NK-92 (cell line): ENCODE measurements around the gene SLC25A23.

Source experiments
- DNase-seq: peaks from one replicate; lab custom pipeline; 2025; ENCODE audit not compliant: unreplicated experiment; lab: John Stamatoyannopoulos, UW

SLC25A23 gene

DNA sequence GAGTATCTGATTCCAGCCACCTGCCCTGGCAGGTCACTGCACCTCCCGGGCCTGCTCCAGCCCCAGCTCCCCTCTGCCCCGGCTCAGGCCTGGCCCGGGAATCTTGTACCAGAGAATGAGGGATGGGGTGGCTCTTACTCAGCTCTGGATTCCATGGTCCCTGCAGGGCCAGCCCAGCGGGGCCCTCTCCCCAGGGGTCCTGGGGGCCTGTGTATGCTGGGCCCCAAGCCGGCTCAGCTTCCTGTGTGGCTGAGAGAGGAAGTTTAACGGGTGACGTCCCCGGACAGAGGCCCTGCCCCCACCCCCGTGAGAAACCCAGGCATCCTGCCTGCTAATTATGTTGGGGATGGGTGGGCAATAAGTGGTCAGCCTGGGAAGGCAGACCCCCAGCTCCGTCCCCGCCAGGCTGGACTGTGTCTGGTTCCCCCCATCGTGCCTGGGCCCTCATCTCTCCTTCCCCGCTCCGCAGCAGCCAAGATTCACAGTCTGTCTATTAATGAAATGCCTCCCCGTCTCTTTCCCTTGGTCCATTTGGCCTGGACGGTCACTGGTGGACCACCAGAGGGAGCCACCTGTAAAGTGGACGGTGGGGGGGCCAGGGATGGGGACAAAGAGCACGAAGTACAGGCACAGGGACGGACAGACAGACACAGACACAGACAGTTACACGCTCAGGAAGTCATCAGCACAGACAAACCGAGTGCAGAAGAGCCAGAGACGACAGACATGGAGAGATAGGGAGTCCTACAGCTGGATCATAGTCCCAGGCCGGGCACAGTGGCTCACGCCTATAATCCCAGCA is 22.1 kb upstream of the SLC25A23 start, which contains the start of gene DENND1C:
DENND1C (minus strand) TSS at position 247 of the 802 bp plus-strand sequence; CDS start at position 155, 92 bp downstream.
- DNase-seq = no peak

DNA sequence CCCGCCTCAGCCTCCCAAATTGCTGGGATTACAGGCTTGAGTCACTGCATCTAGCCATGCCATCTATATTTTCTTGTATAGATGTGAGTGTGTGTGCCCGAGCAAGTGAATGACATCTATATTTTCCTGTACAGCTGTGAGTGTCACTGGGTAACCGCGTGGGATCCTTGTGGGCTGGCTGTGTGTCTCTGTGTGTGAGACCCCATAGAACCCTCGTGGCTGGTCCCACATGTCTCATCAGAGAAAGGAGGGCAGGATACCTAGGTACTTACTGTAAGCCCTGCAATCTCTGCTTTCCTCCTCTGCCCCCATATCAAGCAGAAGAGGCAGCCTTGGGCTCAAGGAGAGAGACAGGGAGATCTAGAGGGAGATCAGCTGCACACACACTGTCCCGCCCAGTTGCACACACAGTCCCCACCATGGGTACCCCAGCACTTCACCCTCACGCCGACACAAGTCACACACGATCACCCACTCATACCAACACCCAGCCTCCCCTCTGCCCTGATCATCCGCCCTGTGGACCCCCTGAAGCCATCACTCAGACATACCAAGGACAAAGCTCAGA is 21.3 kb upstream of the SLC25A23 start:
- DNase-seq = no peak

DNA sequence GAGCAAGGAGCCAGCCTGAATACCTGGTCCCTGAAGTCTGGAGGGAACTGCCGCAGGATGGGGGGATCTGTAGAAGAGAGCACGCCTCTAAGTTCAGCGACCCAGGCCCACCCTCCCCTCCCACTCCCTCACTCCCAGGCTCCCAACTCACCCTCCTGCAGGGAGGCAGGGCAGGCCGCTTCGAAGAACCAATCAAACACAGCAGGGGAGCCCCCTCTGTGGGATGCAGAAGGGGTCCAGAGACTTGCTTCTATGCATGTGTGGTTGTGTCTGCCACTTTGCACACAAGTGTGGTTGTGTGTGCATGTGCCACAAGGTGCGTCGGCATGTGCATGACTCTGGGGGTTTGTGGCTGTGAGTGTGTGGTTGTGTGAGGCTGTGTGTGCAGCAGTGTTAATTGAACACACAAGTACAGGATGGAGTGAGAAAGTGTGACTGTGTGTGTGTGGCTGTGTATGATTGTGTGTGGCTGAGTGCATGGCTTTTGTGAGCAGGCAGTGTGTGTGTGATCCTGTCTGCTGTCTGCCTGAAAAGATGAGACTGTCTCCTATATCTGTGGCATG is 20.3 kb upstream of the SLC25A23 start:
- no peak for DNase-seq

DNA sequence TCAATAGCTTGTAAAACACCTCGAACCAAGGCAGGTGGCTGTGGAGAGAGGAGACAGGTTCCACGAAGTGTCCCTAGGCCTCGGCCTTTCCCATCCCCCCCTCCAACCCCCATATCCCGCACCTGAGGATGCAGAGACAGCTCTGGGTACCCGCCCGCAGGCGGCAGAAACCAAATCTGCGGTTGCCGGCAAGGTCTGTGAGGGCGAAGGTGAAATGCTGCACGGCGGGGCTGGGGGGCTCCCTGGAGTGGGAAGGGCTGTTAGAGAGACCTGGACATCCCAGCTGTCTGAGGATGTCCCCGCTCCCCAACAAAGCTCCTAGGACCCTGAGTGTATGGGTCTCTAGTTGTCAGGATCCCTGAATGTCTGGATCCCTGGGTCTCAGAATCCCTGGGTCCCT is 19.2 kb upstream of the SLC25A23 start:
- DNase-seq = no peak

DNA sequence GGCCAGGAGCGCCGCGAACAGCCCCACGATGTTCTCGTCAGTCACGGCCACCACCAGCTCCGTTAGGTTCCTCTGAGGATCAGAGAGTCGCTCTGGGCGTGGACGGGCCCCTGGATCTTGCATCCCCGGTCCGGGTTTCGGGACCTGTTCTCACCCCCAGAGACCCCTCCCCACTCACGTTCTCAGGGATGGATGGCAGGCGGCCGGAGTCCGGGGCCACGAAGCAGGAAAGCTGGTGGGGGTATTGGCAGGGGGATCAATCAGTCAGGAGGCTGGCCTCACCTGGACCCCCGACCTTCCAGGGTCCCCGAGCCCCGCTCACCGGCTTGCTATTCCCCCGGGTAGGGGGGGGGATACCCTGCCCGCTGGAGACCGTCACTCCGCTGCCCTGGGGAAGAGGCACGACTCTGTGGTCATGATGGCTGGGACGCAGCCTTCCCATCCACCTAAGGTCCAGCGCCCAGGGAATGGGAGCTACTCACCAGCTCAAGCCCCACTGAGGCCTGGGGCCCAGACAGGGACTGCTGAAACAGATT is 17.4 kb upstream of the SLC25A23 start:
- no peak for DNase-seq

DNA sequence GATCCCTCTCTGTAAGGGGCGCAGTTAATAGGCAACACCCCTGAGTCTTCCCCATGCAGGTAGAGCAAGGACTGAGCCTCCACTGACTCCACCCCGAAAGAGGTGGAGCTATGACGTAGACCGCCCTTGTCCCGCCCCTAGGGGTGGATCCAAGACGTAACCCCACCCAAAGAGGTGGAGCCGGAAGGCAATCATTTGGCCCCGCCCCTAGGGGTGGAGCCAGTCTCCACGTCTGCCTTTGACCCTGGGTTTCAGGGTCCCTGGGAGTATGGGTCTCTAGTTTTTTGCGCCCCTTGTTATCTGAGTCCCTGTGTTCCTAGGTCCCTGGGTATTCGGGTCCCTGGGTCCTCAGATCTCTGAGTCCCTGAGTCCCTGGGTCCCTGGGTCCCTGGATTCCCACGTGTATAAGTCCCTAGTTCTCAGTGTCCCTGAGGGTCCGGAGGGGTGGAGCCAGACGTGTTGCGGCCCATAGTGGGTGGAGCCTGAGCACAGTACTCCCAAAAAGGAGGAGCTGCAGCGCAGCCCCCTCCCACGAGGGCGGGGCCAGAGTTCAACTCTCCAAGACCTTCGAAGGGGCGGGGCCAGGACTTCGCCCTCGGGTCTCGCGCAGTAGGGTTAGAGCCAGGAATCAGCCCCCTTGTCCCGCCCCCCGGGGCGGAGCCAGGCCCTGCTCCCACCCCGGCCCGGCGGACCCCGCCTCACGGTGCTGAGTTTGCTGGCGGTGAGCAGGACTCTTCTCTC is 16.7 kb upstream of the SLC25A23 start:
- DNase-seq = no peak

DNA sequence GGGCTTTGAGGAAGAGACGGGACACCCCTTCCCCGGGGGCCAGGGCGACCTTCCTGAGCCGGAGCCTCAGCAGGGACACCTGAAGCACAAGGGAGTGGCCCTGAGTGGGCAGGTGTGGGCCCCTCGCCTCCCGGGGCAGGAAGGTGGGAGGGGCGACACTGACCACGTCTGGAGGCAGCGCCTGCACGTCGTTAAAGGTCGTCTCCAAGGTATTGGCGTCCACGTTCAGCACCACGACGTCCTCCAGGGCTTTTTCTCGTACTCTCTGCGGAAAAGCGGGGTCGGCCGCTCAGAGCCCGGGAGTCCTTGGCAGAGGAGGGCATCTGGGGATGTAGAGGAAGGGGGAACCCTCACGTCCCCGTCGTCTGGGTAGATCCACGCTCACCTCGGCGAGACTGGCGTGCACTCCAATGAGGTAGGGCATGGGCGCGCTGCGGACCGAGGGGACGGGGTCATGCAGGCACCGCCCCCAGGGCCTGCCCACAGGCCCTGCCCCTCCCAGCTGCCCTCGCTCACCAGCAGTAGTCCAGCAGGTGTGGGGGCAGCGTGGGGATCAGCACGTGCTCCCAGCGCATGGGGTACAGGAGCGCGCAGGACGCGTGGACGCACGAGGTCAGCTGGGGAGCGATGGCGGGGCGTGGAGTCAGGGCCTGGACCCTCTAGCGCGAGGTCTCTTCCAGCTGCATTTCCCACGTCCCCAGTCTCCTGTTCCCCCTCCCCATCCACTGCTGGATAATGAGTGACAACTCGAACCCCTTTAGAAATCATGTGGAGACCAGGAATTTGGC is 15.9 kb upstream of the SLC25A23 start:
- no peak for DNase-seq

DNA sequence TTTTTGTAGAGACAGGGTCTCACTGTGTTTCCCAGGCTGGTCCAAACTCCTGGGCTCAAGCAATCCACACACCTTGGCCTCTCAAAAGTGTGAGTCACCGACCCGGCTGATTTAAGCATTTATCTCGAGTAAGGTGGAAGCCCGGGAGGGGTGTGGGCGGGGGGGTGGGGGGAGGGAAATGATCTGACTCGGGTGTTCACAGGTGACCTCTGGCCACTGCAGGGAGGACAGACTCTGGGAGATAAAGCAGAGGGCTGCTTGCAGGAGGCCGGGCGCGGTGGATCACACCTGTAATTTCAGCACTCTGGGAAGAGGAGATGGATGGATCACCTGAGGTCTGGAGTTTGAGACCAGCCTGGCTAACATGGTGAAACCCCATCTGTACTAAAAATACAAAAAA is 14.1 kb upstream of the SLC25A23 start:
- DNase-seq = no peak

DNA sequence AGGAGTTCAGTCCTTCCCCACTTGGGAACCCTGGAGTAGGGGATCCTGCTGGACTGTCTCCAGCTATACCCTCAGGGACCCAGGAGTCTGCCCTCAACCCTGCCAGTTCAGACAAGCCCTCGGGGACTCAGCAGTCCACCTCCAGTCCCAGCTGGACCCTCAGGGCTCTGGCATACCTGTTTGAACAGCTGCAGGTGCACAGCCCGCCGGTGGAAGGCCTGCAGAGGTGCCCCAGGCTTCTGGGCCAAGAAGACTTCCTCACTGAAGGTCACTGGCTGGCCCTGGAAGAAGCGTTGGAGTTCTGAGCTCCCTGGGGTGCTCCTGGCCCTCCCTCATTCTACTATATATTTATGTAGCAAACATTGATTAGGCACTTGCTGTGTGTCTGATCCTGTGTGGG is 13.1 kb upstream of the SLC25A23 start:
- DNase-seq = no peak

DNA sequence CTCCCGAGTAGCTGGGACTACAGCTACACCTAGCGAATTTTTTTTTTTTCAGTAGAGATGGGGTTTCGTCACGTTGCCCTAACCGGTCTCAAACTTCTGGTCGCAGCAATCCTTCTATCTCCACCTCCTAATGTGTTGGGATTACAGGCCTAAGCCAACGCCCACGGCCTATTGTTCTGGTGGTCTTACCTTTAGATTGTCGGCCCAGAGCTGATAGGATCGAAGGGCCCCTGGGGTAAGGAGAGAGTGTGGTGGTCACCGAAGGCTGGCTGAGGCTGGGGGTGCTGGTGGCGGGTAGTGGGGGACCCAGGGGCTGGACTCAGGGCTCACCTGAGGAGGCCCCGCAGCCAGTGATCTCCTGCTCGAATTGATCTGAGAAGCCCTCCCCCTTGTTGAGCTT is 11.5 kb upstream of the SLC25A23 start:
- DNase-seq = no peak

DNA sequence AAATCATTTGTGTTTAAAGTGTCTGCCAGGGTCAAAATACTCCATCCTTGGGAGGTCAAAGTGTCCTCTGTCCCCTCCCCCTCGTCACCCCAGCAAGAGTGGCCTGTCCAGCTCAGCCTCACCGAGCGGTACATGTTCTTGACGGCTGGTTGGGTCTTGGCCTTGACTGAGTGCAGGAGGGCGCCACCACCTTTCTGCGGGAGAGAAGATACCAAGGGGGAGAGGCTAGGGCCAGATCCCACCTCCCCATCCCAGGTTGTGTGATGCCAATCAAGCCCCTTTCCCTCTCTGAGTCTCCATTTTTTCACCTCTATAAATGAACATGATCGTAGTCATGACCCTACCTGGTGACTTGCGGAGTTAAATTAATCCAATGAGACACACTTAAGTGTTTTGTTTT is 10.6 kb upstream of the SLC25A23 start:
- DNase-seq = no peak

DNA sequence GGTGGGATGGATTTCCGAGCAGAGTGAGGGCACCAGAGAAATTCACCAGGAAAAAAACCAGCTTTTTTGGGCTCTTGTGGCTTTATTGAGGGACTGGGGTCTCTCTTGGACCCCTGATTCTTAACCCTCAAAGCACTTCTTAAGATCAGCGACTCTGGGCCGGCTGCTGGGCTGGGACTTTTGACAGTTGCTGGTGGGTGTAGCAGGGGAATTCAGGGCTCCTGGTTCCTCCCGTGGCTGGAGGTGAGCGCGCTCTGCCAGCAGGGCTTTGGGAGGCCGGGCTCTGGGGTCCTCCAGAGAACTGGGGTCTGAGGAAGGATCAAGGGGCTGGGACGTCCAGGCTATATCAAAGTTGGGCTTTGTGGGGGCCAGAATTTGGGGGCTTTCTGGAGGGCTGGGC is 7.8 kb upstream of the SLC25A23 start:
- no peak for DNase-seq

DNA sequence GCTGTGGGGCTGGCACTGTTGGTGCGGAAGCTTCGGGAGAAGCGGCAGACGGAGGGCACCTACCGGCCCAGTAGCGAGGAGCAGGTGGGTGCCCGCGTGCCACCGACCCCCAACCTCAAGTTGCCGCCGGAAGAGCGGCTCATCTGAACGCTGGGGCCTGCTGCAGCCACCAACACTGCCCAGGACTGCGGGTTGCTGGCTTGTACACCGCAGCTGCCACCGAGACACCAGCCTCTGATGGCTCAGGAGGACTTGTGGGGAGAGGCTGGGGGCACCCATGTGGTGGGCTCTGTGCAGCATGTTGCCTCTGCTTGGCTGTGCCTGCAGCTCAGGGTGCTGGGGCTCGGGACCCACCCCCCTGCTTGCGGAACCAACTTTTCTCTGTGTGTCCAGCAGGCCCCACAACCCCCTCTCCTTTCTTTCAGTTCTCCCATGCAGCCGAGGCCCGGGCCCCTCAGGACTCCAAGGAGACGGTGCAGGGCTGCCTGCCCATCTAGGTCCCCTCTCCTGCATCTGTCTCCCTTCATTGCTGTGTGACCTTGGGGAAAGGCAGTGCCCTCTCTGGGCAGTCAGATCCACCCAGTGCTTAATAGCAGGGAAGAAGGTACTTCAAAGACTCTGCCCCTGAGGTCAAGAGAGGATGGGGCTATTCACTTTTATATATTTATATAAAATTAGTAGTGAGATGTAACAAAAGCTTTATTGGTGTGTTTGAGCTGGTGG is 7.1 kb upstream of the SLC25A23 start:
- no peak for DNase-seq

DNA sequence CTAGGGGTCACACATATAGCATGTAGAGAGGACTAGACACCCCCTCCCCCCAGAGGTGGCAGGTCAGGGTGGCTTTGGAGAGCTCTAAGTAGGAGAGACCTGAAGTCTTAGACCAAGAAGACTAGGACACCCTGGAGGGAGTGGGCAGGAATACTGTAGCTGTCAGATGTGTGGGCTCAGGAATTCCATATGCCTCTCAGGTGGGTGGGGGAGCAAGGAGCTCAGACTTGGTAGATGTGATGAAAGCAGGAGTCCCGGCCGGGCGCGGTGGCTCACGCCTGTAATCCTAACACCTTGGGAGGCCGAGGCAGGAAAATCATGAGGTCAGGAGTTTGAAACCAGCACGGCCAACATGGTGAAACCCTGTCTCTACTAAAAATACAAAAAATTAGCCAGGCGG is 6.1 kb upstream of the SLC25A23 start:
- no peak for DNase-seq

DNA sequence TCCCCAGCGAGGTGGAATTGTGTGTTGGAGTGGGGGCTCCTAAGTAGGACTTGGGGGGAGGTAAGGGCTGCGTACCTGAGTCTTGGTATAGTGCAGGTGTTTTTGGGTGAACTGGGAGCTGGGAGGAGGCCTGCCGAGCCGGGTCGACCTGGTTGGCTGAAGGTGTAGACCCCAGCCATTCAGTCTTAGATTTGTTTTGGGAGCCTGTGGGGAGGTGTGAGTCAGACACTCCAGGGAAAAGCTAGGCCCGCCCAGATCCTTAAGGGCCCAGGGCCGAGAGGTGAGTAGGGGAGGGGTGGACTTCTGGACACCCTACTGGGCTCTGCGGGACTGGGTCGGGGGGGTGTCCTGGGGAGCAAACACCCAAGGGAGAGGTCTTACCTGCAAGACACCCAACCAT is 5.4 kb upstream of the SLC25A23 start:
- DNase-seq = no peak

DNA sequence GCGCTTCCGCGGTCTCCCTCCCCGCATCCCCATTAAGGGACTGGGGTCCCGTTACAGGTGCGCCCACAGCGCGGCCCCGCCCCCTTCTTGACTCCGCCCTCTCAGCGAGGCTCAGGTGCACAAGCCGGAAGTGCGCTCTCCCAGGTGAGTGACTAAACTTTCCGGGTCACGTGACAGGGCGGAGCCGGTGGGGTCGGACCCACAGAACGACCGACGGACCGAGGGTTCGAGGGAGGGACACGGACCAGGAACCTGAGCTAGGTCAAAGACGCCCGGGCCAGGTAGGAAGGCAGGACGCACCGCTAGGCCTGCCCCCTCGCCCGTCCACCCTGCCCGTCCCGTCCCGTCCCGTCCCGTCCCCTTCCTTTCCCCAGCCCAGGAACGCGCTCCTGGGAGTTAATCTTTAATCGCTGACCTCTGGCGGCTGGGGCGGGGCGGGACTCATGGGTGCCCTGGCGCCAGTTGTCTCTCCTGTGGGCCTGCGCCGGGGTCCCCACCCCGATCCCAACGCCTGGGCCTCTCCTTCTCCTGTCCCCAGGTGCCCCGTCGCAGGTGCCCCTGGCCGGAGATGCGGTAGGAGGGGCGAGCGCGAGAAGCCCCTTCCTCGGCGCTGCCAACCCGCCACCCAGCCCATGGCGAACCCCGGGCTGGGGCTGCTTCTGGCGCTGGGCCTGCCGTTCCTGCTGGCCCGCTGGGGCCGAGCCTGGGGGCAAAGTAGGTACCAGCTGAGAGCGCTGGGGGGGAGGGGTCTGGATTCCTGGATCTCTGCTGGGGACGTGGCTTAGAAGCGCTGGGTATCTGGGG is 4.7 kb upstream of the SLC25A23 start, which contains the start of gene CRB3:
CRB3 (plus strand) TSS at position 202 of the 804 bp plus-strand sequence; CDS start at position 633, 431 bp downstream.
- no peak for DNase-seq

DNA sequence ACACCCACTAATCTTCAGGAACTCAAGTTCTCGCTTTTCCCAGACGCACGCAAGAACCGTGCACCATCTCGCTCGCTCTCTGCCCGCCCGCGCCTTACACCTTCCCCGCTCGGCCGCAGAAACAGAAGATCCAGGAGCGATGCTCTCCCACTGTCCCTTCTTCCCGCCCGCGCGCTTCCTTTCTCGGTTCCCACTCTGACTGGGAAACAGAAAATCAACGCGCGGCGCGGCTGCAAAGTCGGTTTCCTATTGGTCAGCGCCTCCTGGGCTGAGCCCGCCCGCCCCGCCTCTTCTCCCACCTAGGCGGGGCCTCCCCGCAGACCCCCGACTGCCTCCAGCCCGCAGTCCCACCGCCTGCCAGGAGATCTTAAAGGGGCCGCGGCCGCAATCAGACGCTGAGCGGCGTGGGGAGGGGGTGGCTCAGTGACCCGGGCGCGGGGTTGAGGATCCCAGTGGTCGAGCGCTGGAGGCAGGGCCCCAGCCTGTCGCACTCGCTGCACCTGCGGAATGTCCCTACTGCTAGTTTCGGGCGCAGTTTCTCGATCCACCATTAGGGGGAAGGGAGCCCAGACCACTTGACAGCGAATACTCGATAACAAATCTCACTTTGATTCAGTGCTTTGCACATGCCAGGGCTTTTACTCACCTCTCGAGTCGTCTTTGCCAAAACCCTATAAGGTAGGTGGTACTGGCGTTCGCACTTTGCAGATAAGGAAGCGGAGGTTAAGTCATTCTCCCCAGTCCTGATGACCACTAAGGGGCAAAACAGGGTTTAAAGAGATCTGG is 700 bp upstream of the SLC25A23 start:
- DNase-seq = peak; percentile 60

DNA sequence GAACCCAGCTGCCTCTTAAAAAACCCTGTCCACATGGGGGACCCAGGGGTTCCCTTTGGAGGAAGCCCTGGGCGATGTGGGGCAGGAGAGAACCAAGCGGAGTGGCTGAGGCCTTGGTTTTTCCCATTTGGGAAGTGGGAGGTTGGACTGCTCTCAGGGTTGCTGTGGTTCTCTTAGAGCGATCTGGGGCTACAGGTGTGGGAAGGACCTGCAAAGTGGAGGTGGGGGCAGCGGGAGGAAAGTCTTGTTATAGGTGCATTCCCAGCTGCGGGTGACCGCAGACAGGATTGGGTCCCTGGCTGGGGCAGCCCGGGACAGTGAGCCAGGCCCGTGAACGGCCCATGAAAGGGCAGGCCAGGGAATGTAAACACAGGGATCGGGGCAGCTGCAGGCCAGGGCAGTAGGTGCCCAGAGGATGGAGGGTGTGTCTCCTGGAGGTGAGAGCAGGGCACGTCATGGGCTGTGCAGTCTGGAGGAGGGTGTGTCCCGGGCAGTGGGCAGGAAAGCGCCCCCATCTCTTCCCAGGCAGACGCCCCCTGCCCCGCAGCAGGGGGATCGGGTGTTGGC is 814 bp downstream of the SLC25A23 start:
- DNase-seq = no peak
